Esophagus squamous epithelium (tissue), 5 donors: ENCODE results near the gene NEDD1. TPM values are rescaled to one million over a fixed set of nuclear protein-coding genes. Genes with fewer than 3 reads are reported as not detected.

Experiments used
- DNase-seq: peaks from one replicate; lab custom pipeline; 2025; lab: John Stamatoyannopoulos, UW
- H3K27ac ChIP-seq, 4 donors: fragments of 200-600 bp; sonication (generic); one replicate each; pipeline ENCODE4 v1.5.1; 2016 to 2019; ENCODE audit warnings: mild to moderate bottlenecking in 1 of 4
- H3K27me3 ChIP-seq, 4 donors: fragments of 200-600 bp; sonication (generic); 1 replicate in 3 of 4; 2 replicates in 1 of 4; pipeline versions ENCODE4 v1.5.1 to v1.6.0; 2017 to 2021; ENCODE audit warnings: antibody characterized with exemption in 1 of 4
- H3K36me3 ChIP-seq, 3 donors: fragments of 200-600 bp; sonication (generic); one replicate each; pipeline ENCODE4 v1.5.1; 2016 to 2019
- H3K4me1 ChIP-seq, 3 donors: fragments of 200-600 bp; sonication (generic); one replicate each; pipeline ENCODE4 v1.5.1; 2017 to 2019
- H3K4me3 ChIP-seq, 4 donors: fragments of 200-600 bp; sonication (generic); 1 replicate in 3 of 4; 2 replicates in 1 of 4; pipeline ENCODE4 v1.5.1; 2016 to 2019; ENCODE audit warnings: mild to moderate bottlenecking in 2 of 4, moderate library complexity in 1 of 4
- H3K9me3 ChIP-seq, 3 donors: fragments of 200-600 bp; sonication (generic); one replicate each; pipeline ENCODE4 v1.5.1; 2016 to 2019
- CTCF ChIP-seq, 6 experiments: fragments of 450-650 bp in 4 of 6; fragments of 200-600 bp in 2 of 6; sonication (generic) in 2 of 6; IDR thresholded peaks; one replicate each; pipeline ENCODE4 v1.5.1; 2016 to 2019; ENCODE audit warnings: antibody characterized with exemption in 6 of 6, mild to moderate bottlenecking in 4 of 6, moderate library complexity in 4 of 6
- POLR2A ChIP-seq, 4 donors: fragments of 450-650 bp; IDR thresholded peaks; one replicate each; pipeline ENCODE4 v1.6.1; 2017; ENCODE audit warnings: antibody characterized with exemption in 4 of 4, mild to moderate bottlenecking in 4 of 4, moderate library complexity in 3 of 4
- WGBS, 2 donors: methylation state at CpG; one replicate each; pipeline ENCODE4 v1.1.5; 2018; 5-methylcytosine and 5-hydroxymethylcytosine counted together
- intact Hi-C: fragments of 100-400 bp; cut with DNase I; formaldehyde crosslinking; loops from one replicate; pipeline ENCODE4 v1.15.0; 2022
- total RNA-seq, 4 donors: library from RNA; depleted of rRNA; stranded (reverse); fragments of >200 nt; gene quantifications; one replicate each; pipeline ENCODE4 v1.1.0, GENCODE V29; 2016
- donor health status: DM: yes; HTN: yes; CAD: no.

The NEDD1 gene
- total RNA-seq, 4 donors from 2014 or later: 8.3 to 27.7 (median 13.1) TPM

- no peaks in the 10 kb centered on the region for H3K4me1 ChIP-seq
- no peaks in the 10 kb centered on the region for H3K36me3 ChIP-seq
- intact Hi-C loops: no loop called here
- WGBS, 2 donors: 71 to 100% methylated on average over 1 of the region's 1 CpG
- no peak for DNase-seq
- H3K9me3 ChIP-seq: no peaks in the 10 kb centered on the region
- no peak overlapping the region for H3K4me3 ChIP-seq
- TF ChIP-seq CTCF (IDR thresholded peaks at IDR 0.05) (no peak), POLR2A (IDR thresholded peaks at IDR 0.05) (no peak)
- no peak overlapping the region for H3K27ac ChIP-seq
- no peaks in the 10 kb centered on the region for H3K27me3 ChIP-seq
Measured at GRCh38 chr12:96878704-96879103, 28.4 kb upstream of the NEDD1 start.

- 83 to 93% methylated on average over 1 to 4 of the region's 4 CpGs for WGBS, 2 donors
- intact Hi-C loops: no loop called here
- Histone ChIP-seq H3K9me3 (no peaks in the 10 kb centered on the region), H3K27me3 (no peaks in the 10 kb centered on the region), H3K36me3 (no peaks in the 10 kb centered on the region), H3K27ac (no peak overlapping the region), H3K4me1 (no peaks in the 10 kb centered on the region), H3K4me3 (no peak overlapping the region)
- no peak for DNase-seq
- TF ChIP-seq POLR2A (IDR thresholded peaks at IDR 0.05) (no peak), CTCF (IDR thresholded peaks at IDR 0.05) (no peak)
Measured at GRCh38 chr12:96879301-96879700, 27.8 kb upstream of the NEDD1 start.

- H3K4me3 ChIP-seq: no peak overlapping the region
- 48 to 69% methylated on average over 3 of the region's 3 CpGs for WGBS, 2 donors
- intact Hi-C loops: no loop called here
Measured at GRCh38 chr12:96880220-96880619, 26.8 kb upstream of the NEDD1 start.

GRCh38 chr12:96881608-96882007 lies 25.4 kb upstream of the NEDD1 start:
- no peaks in the 10 kb centered on the region for H3K27me3 ChIP-seq
- H3K4me3 ChIP-seq: no peak overlapping the region
- no peak for DNase-seq
- H3K27ac ChIP-seq: no peak overlapping the region
- intact Hi-C loops: no loop called here
- no peaks in the 10 kb centered on the region for H3K9me3 ChIP-seq
- no peaks in the 10 kb centered on the region for H3K4me1 ChIP-seq
- H3K36me3 ChIP-seq: no peaks in the 10 kb centered on the region
- TF ChIP-seq CTCF (IDR thresholded peaks at IDR 0.05) (no peak), POLR2A (IDR thresholded peaks at IDR 0.05) (no peak)

More at GRCh38 chr12:96880220-96880619, 26.8 kb upstream of the NEDD1 start:
- Histone ChIP-seq H3K9me3 (no peaks in the 10 kb centered on the region), H3K4me1 (no peaks in the 10 kb centered on the region), H3K36me3 (no peaks in the 10 kb centered on the region), H3K27me3 (no peaks in the 10 kb centered on the region), H3K27ac (no peak overlapping the region)
- no peak for DNase-seq
- TF ChIP-seq POLR2A (IDR thresholded peaks at IDR 0.05) (no peak), CTCF (IDR thresholded peaks at IDR 0.05) (no peak)

GRCh38 chr12:96882862-96883261 lies 24.2 kb upstream of the NEDD1 start:
- H3K4me1 ChIP-seq: no peaks in the 10 kb centered on the region
- no peaks in the 10 kb centered on the region for H3K27me3 ChIP-seq
- DNase-seq: no peak
- H3K36me3 ChIP-seq: no peaks in the 10 kb centered on the region
- intact Hi-C loops: no loop called here
- no peak for TF ChIP-seq POLR2A (IDR thresholded peaks at IDR 0.05)
- TF ChIP-seq CTCF (IDR thresholded peaks at IDR 0.05): no peak
- no peak overlapping the region for H3K27ac ChIP-seq
- H3K4me3 ChIP-seq: no peak overlapping the region
- H3K9me3 ChIP-seq: no peaks in the 10 kb centered on the region
- 36 to 41% methylated on average over 2 of the region's 2 CpGs for WGBS, 2 donors
